Endothelial cell of umbilical vein (primary cell): ENCODE data around the gene FOXO6. TPM values are rescaled to one million over a fixed set of nuclear protein-coding genes. Genes with fewer than 3 reads are reported as not detected.

Source experiments
- BruUV-seq: library from RNA; stranded (reverse); fragments of 400-500 nt; replicated peaks from 2 replicates; lab custom pipeline; 2021; lab: Mats Ljungman, UMichigan
- CTCF ChIA-PET: fragments of 300-600, 350-600 bp; sonication (Branson Sonifier 250); formaldehyde crosslinking; loops from one replicate; lab custom pipeline; 2021; ENCODE audit warnings: antibody characterized with exemption, inconsistent platforms; lab: Charles Lee
- POLR2A ChIA-PET: fragments of 300-600, 350-600 bp; sonication (Branson Sonifier 250); formaldehyde crosslinking; loops from one replicate; lab custom pipeline; 2021; ENCODE audit warnings: antibody characterized with exemption, inconsistent platforms; lab: Charles Lee
- DNase-seq: peaks from one replicate; pipeline ENCODE4 v3.0.0-alpha.2; 2011; ENCODE audit warnings: low read depth, low spot score
- FAIRE-seq: peaks from 2 replicates; lab custom pipeline; 2011; peaks lifted over from hg19 to GRCh38; lab: Jason Lieb, UNC
- H2AFZ ChIP-seq: 2 replicates; pipeline ENCODE4 v1.6.0; 2012; ENCODE audit warnings: low read depth, low read length, control low read depth, inconsistent platforms
- H3K27ac ChIP-seq: 2 replicates; pipeline ENCODE4 v1.5.1; 2011; ENCODE audit warnings: low read depth, mild to moderate bottlenecking, control low read depth, low read length, moderate library complexity; ENCODE audit not compliant: insufficient read depth
- H3K27me3 ChIP-seq, 2 experiments: 2 replicates each; pipeline versions ENCODE4 v1.6.0 to v1.6.1; 2011; ENCODE audit warnings: low read length in 2 of 2, mixed read lengths in 1 of 2; ENCODE audit not compliant: control insufficient read depth in 2 of 2, insufficient read depth in 2 of 2
- H3K36me3 ChIP-seq, 2 experiments: 2 replicates in 1 of 2; 3 replicates in 1 of 2; pipeline ENCODE4 v1.5.1; 2011; ENCODE audit warnings: low read length in 2 of 2, mild to moderate bottlenecking in 1 of 2, moderate library complexity in 1 of 2; ENCODE audit not compliant: control insufficient read depth in 2 of 2, insufficient read depth in 2 of 2; ENCODE audit errors: extremely low read depth in 1 of 2
- H3K4me1 ChIP-seq: 3 replicates; pipeline ENCODE4 v1.5.1; 2011; ENCODE audit warnings: mild to moderate bottlenecking, low read length; ENCODE audit not compliant: control insufficient read depth, insufficient read depth; ENCODE audit errors: extremely low read depth
- H3K4me2 ChIP-seq: 2 replicates; pipeline ENCODE4 v1.6.1; 2011; ENCODE audit warnings: low read length, control low read depth, mixed read lengths; ENCODE audit not compliant: insufficient read depth
- H3K4me3 ChIP-seq, 3 experiments: fragments of 200-600 bp in 1 of 3; sonication (generic), shearing (Covaris generic) in 1 of 3; replicated peaks in 1 of 3; 2 replicates each; pipeline ENCODE4 v1.5.1; 2011 to 2016; ENCODE audit warnings: control low read depth in 3 of 3, low read length in 3 of 3, mild to moderate bottlenecking in 2 of 3, inconsistent platforms in 1 of 3, low read depth in 1 of 3, moderate library complexity in 1 of 3; ENCODE audit not compliant: insufficient read depth in 1 of 3
- H3K79me2 ChIP-seq: 2 replicates; pipeline ENCODE4 v1.6.0; 2012; ENCODE audit warnings: low read length, inconsistent platforms; ENCODE audit not compliant: control insufficient read depth, insufficient read depth
- H3K9ac ChIP-seq: replicated peaks from 2 replicates; pipeline ENCODE3; 2011; ENCODE audit warnings: low read length, control low read depth; ENCODE audit not compliant: insufficient read depth; ENCODE audit errors: extremely low read depth
- H3K9me1 ChIP-seq: replicated peaks from 3 replicates; pipeline ENCODE4 v1.6.0; 2011; ENCODE audit warnings: mild to moderate bottlenecking, low read length; ENCODE audit not compliant: control insufficient read depth, insufficient read depth; ENCODE audit errors: extremely low read depth
- H3K9me3 ChIP-seq: replicated peaks from 2 replicates; pipeline ENCODE4 v1.5.1; 2012; ENCODE audit warnings: low read length, inconsistent platforms; ENCODE audit not compliant: control insufficient read depth, insufficient read depth
- H4K20me1 ChIP-seq: replicated peaks from 2 replicates; pipeline ENCODE3; 2011; ENCODE audit warnings: mild to moderate bottlenecking, low read length; ENCODE audit not compliant: control insufficient read depth, insufficient read depth; ENCODE audit errors: extremely low read depth
- CTCF ChIP-seq, 2 donors: IDR thresholded peaks; 1 replicate in 1 of 2; 2 replicates in 1 of 2; pipeline ENCODE4 v1.5.1; 2011; ENCODE audit warnings: low read length in 2 of 2, mild to moderate bottlenecking in 2 of 2, moderate library complexity in 2 of 2, control low read depth in 1 of 2, inconsistent platforms in 1 of 2, low read depth in 1 of 2; ENCODE audit not compliant: insufficient read depth in 1 of 2; ENCODE audit errors: extremely low read depth in 1 of 2
- EZH2 ChIP-seq: IDR thresholded peaks from 2 replicates; pipeline ENCODE4 v1.6.1; 2012; ENCODE audit warnings: borderline replicate concordance, low read depth, mild to moderate bottlenecking, moderate library complexity, low read length, inconsistent platforms; ENCODE audit not compliant: severe bottlenecking
- FOS ChIP-seq: IDR thresholded peaks from 2 replicates; pipeline ENCODE4 v1.6.1; 2011; ENCODE audit warnings: mild to moderate bottlenecking, low read length, moderate library complexity, borderline replicate concordance; ENCODE audit not compliant: insufficient read depth
- GATA2 ChIP-seq: IDR thresholded peaks from 2 replicates; pipeline ENCODE4 v1.7.0; 2011; ENCODE audit warnings: low read depth, mild to moderate bottlenecking, moderate library complexity, mixed read lengths, low read length; ENCODE audit not compliant: insufficient read length, insufficient read depth
- JUN ChIP-seq: IDR thresholded peaks from 2 replicates; pipeline ENCODE4 v1.6.1; 2011; ENCODE audit warnings: borderline replicate concordance, low read depth; ENCODE audit not compliant: insufficient read length, insufficient read depth
- MAX ChIP-seq: IDR thresholded peaks from 2 replicates; pipeline ENCODE4 v1.6.1; 2011; ENCODE audit not compliant: insufficient read depth, insufficient read length
- MYC ChIP-seq: IDR thresholded peaks from one replicate; pipeline ENCODE4 v1.6.1; 2011; ENCODE audit warnings: mild to moderate bottlenecking, low read depth, low read length
- POLR2A ChIP-seq: IDR thresholded peaks from 2 replicates; pipeline ENCODE4 v1.6.1; 2012; ENCODE audit warnings: low read depth, mild to moderate bottlenecking, control low read depth, low read length
- POLR2AphosphoS5 ChIP-seq: IDR thresholded peaks from 2 replicates; pipeline ENCODE4 v1.6.1; 2012; ENCODE audit warnings: low read depth, mild to moderate bottlenecking, control low read depth, low read length, moderate library complexity; ENCODE audit not compliant: insufficient read depth
- dilution Hi-C: fragments of 300-500 bp; cut with MboI; formaldehyde crosslinking; loops from one replicate; pipeline ENCODE4 v1.15.0; 2019; ENCODE audit warnings: low sequenced_read_pairs; ENCODE audit not compliant: extremely low pct_ligation_motif_present
- intact Hi-C: fragments of 100-400 bp; cut with micrococcal nuclease; formaldehyde crosslinking; loops from one replicate; pipeline ENCODE4 v1.10.0; 2022
- polyA plus RNA-seq, 4 experiments: library from polyadenylated mRNA; depleted of rRNA in 3 of 4; stranded (reverse) in 3 of 4; unstranded in 1 of 4; fragments of >200 nt; gene quantifications; 2 replicates each; pipeline versions ENCODE4 v1.2.1 to v1.2.3, GENCODE V29; 2011 to 2012; ENCODE audit warnings: missing spikeins in 1 of 4
- total RNA-seq: library from RNA; stranded (reverse); gene quantifications from 2 replicates; pipeline ENCODE4 v1.2.3, GENCODE V29; 2021

The FOXO6 gene
- total and polyA plus RNA-seq, 2 donors (not counting 3 experiments of a cell fraction or from before 2014, with no cell fraction given): 0.04 to 0.38 TPM

GRCh38 chr1:41319807-41320711 is 41.2 kb upstream of the FOXO6 start:
- intact Hi-C loops (no loop called here), dilution Hi-C loops (no loop called here)
- FAIRE-seq: no peak
- no peaks in the 10 kb centered on the region for H3K9me3 ChIP-seq
- no peaks in the 10 kb centered on the region for H3K27me3 ChIP-seq
- H3K9me1 ChIP-seq: no peaks in the 10 kb centered on the region
- no peaks in the 10 kb centered on the region for H4K20me1 ChIP-seq
- H3K27ac ChIP-seq: no peak overlapping the region
- H3K4me2 ChIP-seq: no peak overlapping the region
- H3K9ac ChIP-seq: no peak overlapping the region
- ChIA-PET POLR2A (no interaction called here), CTCF (interaction anchor here (0.7 to 4.0 kb wide), 4 partner anchors 36 to 113 kb away, joined by 3 to 28 read pairs (median 4); no protein-coding TSS in a partner anchor)
- no peak overlapping the region for H2AFZ ChIP-seq
- no peaks in the 10 kb centered on the region for H3K36me3 ChIP-seq
- H3K4me1 ChIP-seq: no peaks in the 10 kb centered on the region
- no TSS peak for BruUV-seq
- no peak overlapping the region for H3K4me3 ChIP-seq
- no peak for DNase-seq
- no peaks in the 10 kb centered on the region for H3K79me2 ChIP-seq
- TF ChIP-seq MYC (no peak), POLR2AphosphoS5 (no peak), GATA2 (no peak), EZH2 (no peak), POLR2A (no peak), MAX (no peak), CTCF (IDR thresholded peaks at IDR 0.05; ENCODE audit: extremely low read depth in 1 of 2, insufficient read depth in 1 of 2, low read depth in 1 of 2, low read length in 2 of 2) (no peak), FOS (no peak), JUN (no peak)
